Activated T-cell treated with anti-CD3 and anti-CD28 coated beads, Interleukin-2, amount 50 U/mL, for 48 hours (primary cell): Measurements from ENCODE around the gene NCDN.
"Not testable (repeated sequence)": the region's sequence is repeated elsewhere in the genome, so short reads cannot be mapped to it uniquely, and the experiment has no call there.

Experiments
- DNase-seq, 2 experiments: peaks; one replicate each; pipeline ENCODE4 v3.0.0-alpha.2; 2020

The NCDN gene

DNA sequence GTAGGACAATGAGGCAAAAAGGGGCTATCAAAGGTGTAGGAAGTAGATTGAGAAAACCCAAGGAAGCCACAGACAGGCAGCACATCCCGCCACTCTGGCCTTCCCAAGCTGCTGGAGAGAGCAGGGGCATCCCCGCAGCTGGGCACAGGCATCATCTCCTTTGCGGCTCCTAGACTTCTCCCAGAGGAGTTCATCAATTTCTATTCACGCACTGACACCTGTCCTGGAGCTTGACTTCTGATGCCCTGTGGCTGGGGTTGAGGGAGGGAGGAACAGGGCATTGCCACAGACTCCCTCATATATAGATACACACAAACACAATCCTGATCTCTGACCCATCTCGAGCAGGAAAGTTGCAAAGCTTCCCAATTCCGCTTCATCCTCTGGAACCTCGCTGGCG, 13.7 kb downstream of the NCDN start:
- no peak for DNase-seq

DNA sequence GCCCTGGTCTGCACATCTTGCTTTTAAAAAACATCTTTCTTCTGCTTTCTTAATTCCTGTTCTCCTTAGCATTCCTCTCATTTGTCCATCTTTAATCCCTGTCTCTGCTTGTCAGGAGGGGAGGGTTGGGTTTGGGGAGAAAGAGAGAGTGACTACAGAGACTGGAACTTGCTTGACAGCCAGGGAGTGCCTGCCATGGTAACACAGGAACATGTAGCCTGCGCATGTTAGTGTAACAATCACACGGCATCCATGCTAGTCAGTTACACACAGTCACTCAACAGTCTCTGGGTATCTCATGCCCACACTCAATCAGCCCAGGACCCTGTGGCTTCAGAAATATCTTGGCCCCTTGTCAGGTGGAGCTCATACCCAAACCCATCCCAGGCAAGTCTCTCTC, 14.7 kb downstream of the NCDN start:
- DNase-seq = no peak

DNA sequence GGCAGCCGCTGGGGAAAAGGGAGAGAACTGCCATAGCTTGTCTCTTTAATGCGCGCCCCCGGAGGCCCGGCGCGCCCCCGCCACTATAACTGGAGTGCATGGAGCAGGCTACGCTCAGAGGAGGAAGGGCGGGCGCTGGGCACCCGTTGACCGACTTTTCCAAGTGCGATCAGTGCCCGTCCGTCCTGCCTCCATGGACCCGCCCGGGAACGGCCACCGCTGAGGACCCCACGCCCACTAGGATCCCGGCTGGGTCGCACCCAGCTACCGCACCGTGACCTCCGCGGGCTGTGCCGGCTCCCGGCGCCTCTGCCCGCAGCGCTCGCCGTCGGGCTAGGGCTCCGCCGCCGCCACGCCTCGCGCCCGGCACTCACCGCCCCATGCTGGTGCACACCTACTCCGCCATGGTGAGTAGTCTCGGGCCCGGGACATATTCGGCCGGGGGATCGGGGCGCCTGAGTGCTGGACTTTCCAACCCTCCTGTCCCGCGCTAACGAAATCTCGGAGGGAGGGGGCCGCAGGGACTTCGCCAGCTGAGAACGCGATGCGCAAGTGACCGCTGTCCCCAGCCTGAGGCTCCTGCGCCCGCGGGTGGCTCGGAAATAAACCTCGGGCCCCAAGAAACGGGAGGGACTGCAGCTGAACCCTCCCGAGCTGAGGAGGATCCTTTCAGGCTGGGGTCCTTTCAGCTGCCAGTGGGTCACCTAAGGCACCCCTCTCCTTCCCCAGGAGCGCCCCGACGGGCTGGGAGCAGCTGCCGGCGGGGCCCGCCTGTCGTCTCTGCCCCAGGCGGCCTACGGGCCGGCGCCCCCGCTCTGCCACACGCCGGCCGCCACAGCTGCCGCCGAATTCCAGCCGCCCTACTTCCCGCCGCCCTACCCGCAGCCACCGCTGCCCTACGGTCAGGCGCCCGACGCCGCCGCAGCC, 15.9 kb downstream of the NCDN start, which contains the start of gene TFAP2E:
Gene TFAP2E (plus strand): TSS at position 117 of the 927 bp plus-strand sequence. CDS start 264 bp downstream, at position 381.
- DNase-seq = no peak

DNA sequence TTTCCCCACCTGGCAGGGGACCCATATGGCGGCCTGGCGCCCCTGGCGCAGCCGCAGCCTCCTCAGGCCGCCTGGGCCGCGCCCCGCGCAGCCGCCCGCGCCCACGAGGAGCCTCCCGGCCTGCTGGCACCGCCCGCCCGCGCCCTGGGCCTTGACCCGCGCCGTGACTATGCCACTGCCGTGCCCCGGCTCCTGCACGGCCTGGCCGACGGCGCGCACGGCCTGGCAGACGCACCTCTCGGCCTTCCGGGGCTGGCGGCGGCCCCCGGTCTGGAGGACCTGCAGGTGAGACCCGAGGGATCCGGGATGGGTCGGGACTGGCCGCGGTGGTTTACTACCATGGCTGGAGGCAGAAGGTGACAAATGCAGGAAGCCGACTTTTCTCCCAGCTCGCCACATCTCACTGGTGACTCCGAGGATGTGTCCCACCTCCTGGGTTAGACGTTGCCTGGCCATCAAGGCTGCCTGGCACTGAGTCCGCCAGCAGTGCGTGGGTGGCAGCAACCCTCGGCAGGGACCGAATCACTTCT, 16.6 kb downstream of the NCDN start:
- DNase-seq = no peak

DNA sequence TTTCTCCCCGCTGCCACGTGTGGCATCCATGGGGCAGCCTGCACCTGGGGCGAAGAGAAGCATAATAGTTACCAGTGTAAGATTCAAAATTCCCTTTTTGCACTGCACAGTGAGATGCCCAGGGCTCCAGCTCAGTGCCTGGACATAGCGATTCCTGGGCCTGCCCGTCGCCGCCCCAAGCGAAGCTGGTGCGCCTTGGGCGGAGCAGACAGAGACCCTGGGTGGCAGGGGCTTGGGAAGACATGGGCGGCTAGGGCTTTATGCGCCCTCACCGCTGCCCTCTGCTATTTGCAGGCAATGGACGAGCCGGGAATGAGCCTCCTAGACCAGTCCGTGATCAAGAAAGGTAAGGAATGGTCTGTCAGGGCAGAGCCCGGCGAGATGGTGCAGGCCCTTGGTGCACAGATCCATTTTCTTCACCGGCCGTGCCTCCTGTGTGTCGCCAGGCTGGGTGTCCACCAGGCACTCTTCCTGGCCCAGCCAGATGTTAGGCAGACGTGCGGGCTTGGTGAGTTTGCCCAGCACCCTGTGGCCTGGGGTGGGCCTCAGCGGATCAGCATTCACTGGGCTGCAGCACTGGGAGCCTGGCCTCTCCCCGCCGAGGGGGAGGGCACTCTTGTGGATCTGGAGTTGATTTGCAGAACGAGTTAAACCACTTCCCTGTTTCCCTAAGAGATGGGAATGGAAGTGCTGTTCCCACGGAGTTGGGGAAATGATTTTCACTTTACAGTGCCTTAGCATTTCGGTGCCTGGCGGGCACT, 17.2 kb downstream of the NCDN start:
- no peak for DNase-seq

DNA sequence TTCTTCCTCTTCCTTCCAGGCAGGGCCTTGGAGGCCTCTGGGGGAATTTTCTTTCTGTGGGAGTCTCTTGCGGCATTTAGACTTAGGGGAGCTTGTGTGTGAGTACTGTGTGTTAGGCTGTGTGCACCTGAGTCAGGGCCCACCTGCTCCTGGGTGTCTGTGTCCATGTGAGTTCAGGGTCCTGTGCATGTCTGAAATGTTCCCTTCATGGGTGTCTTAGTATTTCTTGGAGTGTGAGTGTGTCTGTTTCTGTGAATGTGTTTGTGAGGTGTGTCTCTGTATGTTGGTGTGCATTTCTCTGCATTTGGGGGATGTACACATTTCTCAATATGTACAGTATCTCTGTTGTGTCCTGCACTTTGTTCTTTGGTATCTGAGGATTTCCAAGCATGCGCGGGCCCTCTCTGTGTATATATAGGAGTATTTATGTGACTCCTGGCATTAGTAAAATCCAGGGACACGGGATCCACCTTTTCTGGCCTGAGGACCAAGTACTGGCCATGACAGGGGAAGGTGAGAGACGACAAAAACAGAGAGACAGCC, 17.9 kb downstream of the NCDN start:
- DNase-seq = no peak

DNA sequence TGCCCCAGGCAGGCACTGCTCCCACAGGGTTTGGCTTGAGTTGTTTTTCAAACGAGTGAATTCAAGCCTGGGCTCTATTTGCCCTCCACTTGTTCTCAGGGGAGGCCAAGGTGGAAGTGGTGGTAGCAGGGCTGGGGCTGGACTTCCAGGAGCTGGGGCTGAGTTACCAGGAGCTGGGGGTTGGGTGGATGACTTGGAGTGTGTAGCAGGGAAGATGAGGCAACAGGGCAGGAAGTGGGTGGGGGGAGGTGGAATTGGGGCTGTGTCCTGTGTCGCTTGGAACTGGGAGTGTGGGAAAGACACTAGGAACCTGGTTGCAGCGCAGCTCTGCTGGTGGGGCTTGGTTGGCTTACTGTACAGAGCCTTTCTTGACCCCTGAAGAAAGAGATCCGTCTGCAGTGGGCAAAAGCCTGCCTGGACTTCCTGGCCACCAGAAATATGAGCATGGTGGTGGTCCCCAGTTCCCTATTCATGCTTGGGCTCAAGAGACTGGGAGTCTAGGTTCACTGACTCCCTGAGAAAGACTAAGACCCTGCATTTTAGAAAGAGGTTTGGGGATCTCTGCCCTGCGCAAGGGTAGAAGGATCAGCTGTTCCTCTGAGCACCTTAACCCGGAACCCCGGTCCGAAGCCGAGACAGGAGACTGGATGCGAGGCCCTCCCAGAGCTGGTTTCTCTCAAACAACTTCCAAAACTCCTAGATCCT, 18.6 kb downstream of the NCDN start:
- no peak for DNase-seq

DNA sequence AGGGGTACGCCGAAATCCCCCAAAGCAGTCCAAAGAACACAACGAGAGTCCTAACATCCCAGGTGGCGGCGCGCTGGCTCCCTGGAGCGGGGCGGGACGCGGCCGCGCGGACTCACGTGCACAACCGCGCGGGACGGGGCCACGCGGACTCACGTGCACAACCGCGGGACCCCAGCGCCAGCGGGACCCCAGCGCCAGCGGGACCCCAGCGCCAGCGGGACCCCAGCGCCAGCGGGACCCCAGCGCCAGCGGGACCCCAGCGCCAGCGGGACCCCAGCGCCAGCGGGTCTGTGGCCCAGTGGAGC, 19.1 kb downstream of the NCDN start:
- not testable (repeated sequence) for DNase-seq

DNA sequence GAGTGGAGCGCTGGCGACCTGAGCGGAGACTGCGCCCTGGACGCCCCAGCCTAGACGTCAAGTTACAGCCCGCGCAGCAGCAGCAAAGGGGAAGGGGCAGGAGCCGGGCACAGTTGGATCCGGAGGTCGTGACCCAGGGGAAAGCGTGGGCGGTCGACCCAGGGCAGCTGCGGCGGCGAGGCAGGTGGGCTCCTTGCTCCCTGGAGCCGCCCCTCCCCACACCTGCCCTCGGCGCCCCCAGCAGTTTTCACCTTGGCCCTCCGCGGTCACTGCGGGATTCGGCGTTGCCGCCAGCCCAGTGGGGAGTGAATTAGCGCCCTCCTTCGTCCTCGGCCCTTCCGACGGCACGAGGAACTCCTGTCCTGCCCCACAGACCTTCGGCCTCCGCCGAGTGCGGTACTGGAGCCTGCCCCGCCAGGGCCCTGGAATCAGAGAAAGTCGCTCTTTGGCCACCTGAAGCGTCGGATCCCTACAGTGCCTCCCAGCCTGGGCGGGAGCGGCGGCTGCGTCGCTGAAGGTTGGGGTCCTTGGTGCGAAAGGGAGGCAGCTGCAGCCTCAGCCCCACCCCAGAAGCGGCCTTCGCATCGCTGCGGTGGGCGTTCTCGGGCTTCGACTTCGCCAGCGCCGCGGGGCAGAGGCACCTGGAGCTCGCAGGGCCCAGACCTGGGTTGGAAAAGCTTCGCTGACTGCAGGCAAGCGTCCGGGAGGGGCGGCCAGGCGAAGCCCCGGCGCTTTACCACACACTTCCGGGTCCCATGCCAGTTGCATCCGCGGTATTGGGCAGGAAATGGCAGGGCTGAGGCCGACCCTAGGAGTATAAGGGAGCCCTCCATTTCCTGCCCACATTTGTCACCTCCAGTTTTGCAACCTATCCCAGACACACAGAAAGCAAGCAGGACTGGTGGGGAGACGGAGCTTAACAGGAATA, 19.7 kb downstream of the NCDN start:
- DNase-seq = peak; percentile 73 to 77

DNA sequence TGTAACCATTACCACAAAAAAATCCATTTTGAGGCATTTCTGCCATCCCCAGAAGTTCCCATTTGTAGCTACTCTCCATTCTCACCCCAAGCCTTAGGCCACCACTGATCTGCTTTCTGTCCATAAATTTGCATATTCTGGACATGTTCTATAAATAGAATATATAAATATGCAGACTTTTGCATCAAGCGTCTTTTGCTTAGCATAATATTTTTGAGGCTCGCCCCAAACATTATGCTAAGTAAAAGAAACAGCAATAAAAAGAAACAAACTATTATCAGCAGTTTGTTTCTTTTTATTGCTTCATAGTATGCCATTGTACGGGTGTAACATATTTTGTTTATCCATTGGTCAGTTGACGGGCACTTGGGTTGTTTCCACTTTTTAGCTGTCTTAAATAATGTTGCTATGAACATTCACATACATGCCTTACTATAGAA, 23.4 kb downstream of the NCDN start:
- no peak for DNase-seq

DNA sequence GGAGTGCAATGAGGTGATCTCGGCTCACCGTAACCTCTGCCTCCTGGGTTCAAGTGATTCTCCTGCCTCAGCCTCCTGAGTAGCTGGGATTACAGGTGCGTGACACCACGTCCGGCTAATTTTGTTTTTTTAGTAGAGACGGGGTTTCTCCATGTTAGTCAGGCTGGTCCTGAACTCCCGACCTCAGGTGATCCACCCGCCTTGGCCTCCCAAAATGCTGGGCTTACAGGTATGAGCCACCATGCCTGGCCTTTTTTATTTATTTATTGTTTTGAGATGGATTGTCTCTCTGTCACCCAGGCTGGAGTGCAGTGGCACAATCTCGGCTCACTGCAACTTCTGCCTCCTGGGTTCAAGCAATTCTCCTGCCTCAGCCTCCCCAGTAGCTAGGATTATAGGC, 24.0 kb downstream of the NCDN start:
- DNase-seq = not testable (repeated sequence)

DNA sequence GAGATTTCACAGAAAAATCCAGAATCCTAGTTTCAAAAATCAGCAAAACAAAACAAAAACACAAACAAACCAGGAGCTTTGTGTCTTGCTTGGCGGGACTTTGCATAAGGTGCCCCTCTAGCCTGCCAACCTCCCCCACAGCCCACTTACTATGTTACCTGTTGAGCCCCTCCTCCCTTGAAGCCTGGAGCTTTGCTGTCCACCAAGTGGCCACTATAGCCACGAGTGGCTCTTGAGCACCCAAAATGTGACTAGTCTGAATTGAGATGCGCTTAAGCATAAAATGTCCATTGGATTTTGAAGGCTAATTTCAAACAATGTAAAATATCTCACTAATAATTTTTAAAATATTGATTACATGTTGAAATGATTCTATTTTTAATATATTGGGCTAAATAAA, 27.7 kb downstream of the NCDN start:
- DNase-seq = no peak

DNA sequence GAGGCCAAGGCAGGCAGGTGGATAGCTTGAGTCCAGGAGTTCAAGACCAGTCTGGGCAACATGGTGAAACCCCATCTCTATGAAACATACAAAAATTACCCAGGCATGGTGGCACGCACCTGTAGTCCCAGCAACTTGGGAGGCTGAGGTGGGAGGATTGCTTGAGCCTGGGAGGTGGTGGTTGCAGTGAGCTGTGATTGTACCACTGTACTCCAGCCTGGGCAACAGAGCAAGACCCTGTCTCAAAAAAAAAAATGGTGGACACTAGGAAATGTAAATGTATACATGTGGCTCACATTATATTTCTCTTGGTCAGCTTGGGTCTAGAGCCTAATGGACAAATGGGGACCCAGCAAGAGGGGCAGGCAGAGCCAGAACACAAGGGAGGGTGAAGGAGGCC, 28.2 kb downstream of the NCDN start:
- DNase-seq = not testable (repeated sequence)

DNA sequence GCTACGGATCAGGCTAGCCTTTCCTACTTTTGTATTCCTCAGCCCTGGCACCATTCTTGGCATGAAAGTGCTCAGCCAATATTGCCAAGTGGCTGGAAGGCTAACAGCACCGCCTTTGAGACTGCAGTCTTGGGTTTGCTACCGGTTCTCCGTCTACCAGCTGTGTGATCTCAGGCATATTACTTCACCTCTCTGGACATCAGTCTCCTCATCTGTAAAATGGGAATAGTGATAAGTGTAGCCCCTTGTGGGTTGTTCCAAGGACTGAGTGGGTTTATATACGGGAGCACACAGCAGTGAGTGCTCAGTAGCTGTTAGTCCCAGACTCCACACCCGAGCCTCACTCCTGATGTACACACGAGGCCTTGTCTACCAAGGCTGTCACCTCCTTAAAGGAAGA, 29.2 kb downstream of the NCDN start:
- DNase-seq = no peak

DNA sequence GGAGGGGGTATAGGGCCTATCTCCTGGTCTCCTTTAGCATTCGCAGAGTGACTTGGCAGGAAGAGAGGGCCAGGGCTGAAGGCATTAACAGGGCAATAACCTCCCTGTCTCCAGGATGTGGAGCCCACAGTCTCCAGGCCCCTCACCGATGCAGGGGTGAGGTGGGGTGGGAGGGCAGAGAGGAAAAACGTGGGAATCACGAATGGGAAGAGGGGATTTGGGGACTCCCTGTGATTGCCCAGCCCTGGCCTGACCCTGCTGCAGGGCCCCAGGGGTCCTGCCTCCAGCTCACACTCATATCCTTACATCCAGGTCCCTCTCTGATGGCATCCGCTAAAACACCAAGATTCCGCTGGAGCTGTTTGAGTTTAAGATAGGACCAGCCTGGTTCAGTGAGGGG, 30.1 kb downstream of the NCDN start:
- DNase-seq = no peak

DNA sequence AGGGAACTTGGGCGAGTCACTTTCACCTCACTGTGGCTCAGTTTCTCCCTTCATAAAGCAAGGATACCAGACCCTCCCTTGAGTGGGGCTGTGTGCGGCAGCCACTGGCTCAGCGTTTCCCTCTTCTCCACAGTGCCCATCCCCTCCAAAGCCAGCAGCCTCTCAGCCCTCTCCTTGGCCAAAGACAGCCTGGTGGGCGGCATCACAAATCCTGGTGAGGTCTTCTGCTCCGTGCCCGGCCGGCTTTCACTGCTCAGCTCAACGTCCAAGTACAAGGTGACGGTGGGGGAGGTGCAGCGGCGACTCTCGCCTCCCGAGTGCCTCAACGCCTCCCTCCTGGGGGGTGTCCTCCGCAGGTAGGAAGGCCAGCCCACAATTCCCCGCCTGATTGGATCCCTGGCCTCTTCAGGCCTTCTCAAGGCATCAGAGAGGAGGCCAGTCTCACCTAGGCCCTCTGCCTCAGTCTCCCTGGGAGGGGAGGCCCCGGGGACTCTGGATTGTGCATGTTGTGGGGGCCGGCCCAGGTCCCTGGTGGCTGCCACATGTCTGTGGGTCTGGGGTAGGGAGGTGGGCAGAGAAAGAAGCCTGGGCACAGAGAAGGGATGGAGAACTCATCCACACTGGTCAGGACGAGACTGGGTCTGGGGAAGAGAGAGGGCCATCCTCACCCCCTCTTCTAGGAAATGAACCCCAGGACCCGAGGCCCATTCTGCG, 30.8 kb downstream of the NCDN start:
- DNase-seq = no peak

DNA sequence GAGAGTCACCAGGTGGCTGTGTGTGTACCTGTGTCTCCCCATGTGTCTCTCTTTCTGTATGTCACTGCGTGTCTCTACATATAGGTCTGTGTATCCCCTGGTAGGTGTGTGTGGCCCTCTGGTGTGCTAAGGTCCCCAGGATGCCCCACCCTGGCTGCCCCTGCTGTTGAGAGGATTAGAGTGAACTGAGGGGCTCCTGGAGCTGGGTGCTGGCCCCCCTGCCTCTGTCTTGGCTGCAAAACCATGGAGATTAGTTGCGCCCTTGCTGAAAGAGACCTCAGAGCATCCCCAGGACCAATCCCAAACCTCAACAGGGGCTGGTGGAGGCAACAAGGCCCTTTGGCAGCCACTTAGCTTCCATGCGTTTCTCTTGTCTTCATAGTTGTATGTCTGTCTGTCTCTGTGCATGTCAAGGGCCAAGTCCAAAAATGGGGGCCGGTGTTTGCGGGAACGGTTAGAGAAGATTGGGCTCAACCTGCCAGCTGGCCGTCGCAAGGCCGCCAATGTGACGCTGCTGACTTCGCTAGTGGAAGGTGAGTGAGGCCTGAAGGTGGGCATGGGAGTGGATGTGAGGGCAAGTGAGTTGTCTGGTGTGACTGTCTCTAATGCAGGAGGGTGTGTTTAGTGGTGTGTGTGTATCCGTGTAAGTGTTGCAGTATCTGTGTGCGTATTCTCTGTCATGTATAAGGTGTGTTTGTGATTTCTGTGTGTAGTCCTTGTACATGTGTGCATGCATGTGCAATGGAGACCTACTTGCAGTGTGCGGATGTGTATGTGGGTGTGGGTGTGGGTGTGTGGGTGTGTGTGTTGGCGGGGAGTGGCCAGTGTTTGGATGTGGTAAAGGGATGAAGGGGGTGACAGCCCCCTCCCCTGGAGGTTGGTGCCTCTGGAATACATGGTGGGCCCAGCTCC, 32.2 kb downstream of the NCDN start:
- DNase-seq = peak in 1 of 2 experiments; percentile 10

DNA sequence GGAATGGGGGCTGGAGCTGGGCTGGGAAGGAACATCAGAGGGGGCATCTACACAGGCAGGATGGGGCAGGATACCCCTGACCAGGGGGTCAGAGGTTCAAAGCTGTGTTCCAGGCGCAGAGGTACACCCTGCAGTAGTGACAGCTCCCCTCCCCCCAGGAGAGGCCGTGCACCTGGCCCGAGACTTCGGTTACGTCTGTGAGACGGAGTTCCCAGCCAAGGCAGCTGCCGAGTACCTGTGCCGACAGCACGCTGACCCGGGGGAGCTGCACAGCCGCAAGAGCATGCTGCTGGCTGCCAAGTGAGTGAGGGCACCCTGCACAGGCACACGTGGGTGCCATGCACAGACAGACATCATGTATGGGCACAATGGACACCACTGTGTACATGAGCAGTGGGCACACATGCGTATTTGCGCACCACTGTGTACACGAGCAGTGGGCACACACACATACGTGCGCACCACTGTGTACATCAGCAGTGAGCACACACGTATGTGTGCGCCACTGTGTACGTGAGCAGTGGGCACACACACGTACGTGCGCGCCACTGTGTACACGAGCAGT, 33.0 kb downstream of the NCDN start:
- DNase-seq = peak in 1 of 2 experiments; percentile 6

DNA sequence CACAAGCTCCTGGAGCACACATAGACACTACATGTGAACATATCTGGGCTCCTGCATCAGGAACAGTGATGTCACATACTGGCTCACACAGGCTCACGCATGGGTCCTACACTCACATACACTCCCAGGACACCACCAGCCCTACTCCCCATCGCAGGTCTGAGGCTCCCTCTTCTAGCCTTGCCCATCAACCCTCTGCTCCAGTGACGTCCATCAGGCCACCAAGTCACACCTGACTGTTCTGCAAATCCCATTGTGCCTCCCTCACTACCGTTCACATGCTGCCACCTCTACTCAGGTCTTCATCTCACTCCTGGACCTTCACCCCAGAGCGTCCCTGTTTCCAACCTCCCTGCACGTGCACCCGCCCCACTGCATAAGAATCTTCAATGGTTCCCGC, 33.6 kb downstream of the NCDN start:
- DNase-seq = peak in 1 of 2 experiments; percentile 14
